K562 (cell line): ENCODE results near the gene HEPACAM. TPM values are rescaled to one million over a fixed set of nuclear protein-coding genes. Genes with fewer than 3 reads are reported as not detected.

Experiments
- BHLHE40 ChIP-seq: IDR thresholded peaks from 2 replicates; pipeline ENCODE4 v1.6.1; 2011; ENCODE audit warnings: low read length, improper control_type of control experiment
- CHD2 ChIP-seq: IDR thresholded peaks from 2 replicates; pipeline ENCODE4 v1.6.1; 2011; ENCODE audit warnings: low read depth, low read length
- ILF3 ChIP-seq: fragments of 450-650 bp; IDR thresholded peaks from 2 replicates; pipeline ENCODE4 v1.6.1; 2018; ENCODE audit warnings: antibody characterized with exemption, mild to moderate bottlenecking, moderate library complexity, borderline replicate concordance
- KDM5B ChIP-seq: fragments of 200-600 bp; sonication (generic); IDR thresholded peaks from 2 replicates; pipeline ENCODE4 v1.6.1; 2012; ENCODE audit warnings: low read depth, mild to moderate bottlenecking, moderate library complexity, low read length, control low read depth, inconsistent platforms; ENCODE audit not compliant: insufficient replicate concordance
- MTA3 ChIP-seq: fragments of 450-650 bp; formaldehyde crosslinking; IDR thresholded peaks from 2 replicates; pipeline ENCODE4 v1.6.1; 2017; ENCODE audit warnings: mild to moderate bottlenecking, borderline replicate concordance
- ZNF586 ChIP-seq: fragments of 450-650 bp; formaldehyde crosslinking; conservative IDR thresholded peaks from 2 replicates; pipeline ENCODE4 v1.4.0; 2020; ENCODE audit warnings: mild to moderate bottlenecking, moderate library complexity
- polyA plus RNA-seq, 8 experiments: library from polyadenylated mRNA; depleted of rRNA in 4 of 8; stranded (reverse) in 5 of 8; unstranded in 3 of 8; fragments of >200 nt; fragmentation: Nextera tagmentation in 2 of 8; fragmentation: Illumina TruSeq in 1 of 8; extraction: Ambion mirVana in 2 of 8; extraction: Trizol in 1 of 8; gene quantifications; 2 replicates each; pipeline versions ENCODE4 v1.2.1 to v1.2.3, GENCODE V29; 2011 to 2014; ENCODE audit warnings: inconsistent platforms in 1 of 8, missing spikeins in 1 of 8
- total RNA-seq, 7 experiments: library from RNA; depleted of rRNA in 6 of 7; stranded (reverse); fragments of >200 nt in 6 of 7; fragmentation: Illumina TruSeq in 2 of 7; extraction: Trizol in 2 of 7; gene quantifications; 2 replicates each; pipeline versions ENCODE4 v1.2.1 to v1.2.3, GENCODE V29; 2011 to 2021; ENCODE audit warnings: low replicate concordance in 1 of 7
- TF ChIP-seq, protein P1 (sequence below): sonication (generic); formaldehyde crosslinking; IDR thresholded peaks from 2 replicates; pipeline ENCODE4 v1.8.0; 2022; ENCODE audit warnings: missing genetic modification reagents, mild to moderate bottlenecking, moderate library complexity, borderline replicate concordance
- TF ChIP-seq, protein P2 (sequence below): fragments of 450-650 bp; IDR thresholded peaks from 2 replicates; pipeline ENCODE4 v1.6.1; 2017; ENCODE audit warnings: antibody characterized with exemption
- TF ChIP-seq, protein P3 (sequence below): fragments of 450-650 bp; formaldehyde crosslinking; IDR thresholded peaks from 2 replicates; pipeline ENCODE4 v1.4.0; 2020; ENCODE audit warnings: mild to moderate bottlenecking
- TF ChIP-seq, protein P4 (sequence below), 2 experiments: fragments of 450-650 bp; formaldehyde crosslinking in 1 of 2; IDR thresholded peaks; 2 replicates each; pipeline versions ENCODE4 v1.4.0 to v1.6.1; 2014 to 2020; ENCODE audit warnings: mild to moderate bottlenecking in 2 of 2, borderline replicate concordance in 1 of 2, low read depth in 1 of 2
- TF ChIP-seq, protein P5 (sequence below), 2 experiments: IDR thresholded peaks; 2 replicates each; pipeline ENCODE4 v1.6.1; 2012; ENCODE audit warnings: improper control_type of control experiment in 2 of 2, low read depth in 2 of 2, low read length in 2 of 2, borderline replicate concordance in 1 of 2

The HEPACAM gene
- total and polyA plus RNA-seq, 9 of the 15 experiments (the other 6 are each of a cell fraction or from before 2014, with no cell fraction given): not detected

DNA sequence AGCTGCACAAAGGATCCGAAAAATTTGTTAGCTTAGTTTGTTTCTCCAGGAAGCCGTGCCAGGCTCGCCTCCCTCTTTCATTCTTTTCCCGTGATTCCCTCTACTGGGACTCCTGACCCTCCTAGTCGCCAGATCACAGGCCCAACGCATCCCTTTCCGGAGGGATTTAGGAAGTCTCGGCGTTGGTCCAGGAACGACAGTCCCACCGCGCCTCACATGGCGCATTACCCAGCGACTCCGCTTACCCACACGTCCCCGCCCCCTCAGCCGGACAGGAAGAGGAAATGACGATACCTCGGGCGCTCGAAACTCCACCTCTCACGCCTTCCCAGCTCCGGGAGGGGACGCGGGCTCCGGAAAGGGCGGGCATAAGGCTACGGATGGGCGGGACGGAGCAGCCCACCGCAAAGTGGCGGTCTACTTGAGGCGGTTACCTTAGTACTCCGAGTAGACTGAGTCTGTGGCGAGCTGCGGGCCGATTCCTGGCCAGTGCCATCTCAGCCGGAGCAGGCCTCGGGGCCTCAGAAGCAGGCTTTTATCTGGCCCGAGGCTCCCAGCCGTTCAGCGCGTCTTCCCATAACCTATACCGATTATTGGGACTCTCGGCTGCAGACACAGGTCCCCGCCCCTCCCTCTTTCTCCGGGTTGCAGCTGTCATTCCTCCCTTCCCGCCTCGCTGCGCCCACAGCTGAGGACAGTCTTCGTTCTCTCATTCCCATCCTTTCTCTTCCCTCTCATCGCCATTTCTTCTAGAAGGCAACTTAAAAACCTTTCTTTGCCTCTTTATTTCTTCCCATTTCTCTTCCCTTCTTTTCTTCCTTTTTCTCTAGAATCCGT lies 18.1 kb upstream of the HEPACAM start, which contains the start of gene CCDC15 (continued):
- TF ChIP-seq, protein P1, sequence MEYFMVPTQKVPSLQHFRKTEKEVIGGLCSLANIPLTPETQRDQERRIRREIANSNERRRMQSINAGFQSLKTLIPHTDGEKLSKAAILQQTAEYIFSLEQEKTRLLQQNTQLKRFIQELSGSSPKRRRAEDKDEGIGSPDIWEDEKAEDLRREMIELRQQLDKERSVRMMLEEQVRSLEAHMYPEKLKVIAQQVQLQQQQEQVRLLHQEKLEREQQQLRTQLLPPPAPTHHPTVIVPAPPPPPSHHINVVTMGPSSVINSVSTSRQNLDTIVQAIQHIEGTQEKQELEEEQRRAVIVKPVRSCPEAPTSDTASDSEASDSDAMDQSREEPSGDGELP (CRISPR knock-in tag): peak; percentile 84
- TF ChIP-seq MTA3: peak; percentile 47; the same call in 1 of the 2 replicates
- TF ChIP-seq CHD2: no peak
- TF ChIP-seq KDM5B: peak; percentile 78
- TF ChIP-seq ZNF586 (CRISPR knock-in tag): no peak
- TF ChIP-seq, protein P2, sequence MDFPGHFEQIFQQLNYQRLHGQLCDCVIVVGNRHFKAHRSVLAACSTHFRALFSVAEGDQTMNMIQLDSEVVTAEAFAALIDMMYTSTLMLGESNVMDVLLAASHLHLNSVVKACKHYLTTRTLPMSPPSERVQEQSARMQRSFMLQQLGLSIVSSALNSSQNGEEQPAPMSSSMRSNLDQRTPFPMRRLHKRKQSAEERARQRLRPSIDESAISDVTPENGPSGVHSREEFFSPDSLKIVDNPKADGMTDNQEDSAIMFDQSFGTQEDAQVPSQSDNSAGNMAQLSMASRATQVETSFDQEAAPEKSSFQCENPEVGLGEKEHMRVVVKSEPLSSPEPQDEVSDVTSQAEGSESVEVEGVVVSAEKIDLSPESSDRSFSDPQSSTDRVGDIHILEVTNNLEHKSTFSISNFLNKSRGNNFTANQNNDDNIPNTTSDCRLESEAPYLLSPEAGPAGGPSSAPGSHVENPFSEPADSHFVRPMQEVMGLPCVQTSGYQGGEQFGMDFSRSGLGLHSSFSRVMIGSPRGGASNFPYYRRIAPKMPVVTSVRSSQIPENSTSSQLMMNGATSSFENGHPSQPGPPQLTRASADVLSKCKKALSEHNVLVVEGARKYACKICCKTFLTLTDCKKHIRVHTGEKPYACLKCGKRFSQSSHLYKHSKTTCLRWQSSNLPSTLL: no peak
- TF ChIP-seq BHLHE40: no peak
- TF ChIP-seq, protein P3, sequence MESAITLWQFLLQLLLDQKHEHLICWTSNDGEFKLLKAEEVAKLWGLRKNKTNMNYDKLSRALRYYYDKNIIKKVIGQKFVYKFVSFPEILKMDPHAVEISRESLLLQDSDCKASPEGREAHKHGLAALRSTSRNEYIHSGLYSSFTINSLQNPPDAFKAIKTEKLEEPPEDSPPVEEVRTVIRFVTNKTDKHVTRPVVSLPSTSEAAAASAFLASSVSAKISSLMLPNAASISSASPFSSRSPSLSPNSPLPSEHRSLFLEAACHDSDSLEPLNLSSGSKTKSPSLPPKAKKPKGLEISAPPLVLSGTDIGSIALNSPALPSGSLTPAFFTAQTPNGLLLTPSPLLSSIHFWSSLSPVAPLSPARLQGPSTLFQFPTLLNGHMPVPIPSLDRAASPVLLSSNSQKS (CRISPR knock-in tag): no peak
- no peak for TF ChIP-seq ILF3
- TF ChIP-seq, protein P4, sequence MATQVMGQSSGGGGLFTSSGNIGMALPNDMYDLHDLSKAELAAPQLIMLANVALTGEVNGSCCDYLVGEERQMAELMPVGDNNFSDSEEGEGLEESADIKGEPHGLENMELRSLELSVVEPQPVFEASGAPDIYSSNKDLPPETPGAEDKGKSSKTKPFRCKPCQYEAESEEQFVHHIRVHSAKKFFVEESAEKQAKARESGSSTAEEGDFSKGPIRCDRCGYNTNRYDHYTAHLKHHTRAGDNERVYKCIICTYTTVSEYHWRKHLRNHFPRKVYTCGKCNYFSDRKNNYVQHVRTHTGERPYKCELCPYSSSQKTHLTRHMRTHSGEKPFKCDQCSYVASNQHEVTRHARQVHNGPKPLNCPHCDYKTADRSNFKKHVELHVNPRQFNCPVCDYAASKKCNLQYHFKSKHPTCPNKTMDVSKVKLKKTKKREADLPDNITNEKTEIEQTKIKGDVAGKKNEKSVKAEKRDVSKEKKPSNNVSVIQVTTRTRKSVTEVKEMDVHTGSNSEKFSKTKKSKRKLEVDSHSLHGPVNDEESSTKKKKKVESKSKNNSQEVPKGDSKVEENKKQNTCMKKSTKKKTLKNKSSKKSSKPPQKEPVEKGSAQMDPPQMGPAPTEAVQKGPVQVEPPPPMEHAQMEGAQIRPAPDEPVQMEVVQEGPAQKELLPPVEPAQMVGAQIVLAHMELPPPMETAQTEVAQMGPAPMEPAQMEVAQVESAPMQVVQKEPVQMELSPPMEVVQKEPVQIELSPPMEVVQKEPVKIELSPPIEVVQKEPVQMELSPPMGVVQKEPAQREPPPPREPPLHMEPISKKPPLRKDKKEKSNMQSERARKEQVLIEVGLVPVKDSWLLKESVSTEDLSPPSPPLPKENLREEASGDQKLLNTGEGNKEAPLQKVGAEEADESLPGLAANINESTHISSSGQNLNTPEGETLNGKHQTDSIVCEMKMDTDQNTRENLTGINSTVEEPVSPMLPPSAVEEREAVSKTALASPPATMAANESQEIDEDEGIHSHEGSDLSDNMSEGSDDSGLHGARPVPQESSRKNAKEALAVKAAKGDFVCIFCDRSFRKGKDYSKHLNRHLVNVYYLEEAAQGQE (IDR thresholded peaks at IDR 0.05; ENCODE audit: borderline replicate concordance): no peak
- TF ChIP-seq, protein P4 (CRISPR knock-in tag; IDR thresholded peaks at IDR 0.05; ENCODE audit: low read depth): no peak
- TF ChIP-seq, protein P5, sequence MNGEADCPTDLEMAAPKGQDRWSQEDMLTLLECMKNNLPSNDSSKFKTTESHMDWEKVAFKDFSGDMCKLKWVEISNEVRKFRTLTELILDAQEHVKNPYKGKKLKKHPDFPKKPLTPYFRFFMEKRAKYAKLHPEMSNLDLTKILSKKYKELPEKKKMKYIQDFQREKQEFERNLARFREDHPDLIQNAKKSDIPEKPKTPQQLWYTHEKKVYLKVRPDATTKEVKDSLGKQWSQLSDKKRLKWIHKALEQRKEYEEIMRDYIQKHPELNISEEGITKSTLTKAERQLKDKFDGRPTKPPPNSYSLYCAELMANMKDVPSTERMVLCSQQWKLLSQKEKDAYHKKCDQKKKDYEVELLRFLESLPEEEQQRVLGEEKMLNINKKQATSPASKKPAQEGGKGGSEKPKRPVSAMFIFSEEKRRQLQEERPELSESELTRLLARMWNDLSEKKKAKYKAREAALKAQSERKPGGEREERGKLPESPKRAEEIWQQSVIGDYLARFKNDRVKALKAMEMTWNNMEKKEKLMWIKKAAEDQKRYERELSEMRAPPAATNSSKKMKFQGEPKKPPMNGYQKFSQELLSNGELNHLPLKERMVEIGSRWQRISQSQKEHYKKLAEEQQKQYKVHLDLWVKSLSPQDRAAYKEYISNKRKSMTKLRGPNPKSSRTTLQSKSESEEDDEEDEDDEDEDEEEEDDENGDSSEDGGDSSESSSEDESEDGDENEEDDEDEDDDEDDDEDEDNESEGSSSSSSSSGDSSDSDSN (IDR thresholded peaks at IDR 0.05; ENCODE audit: borderline replicate concordance in 1 of 2, low read depth in 2 of 2, low read length in 2 of 2): no peak
